Small intestine (tissue), 7 donors: ENCODE data around the gene DOCK4. TPM values are rescaled to one million over a fixed set of nuclear protein-coding genes. Genes with fewer than 3 reads are reported as not detected.

Experiments used
- DNase-seq, 2 donors: peaks; one replicate each; pipeline versions ENCODE4 v3.0.0 to v3.0.0-alpha.2; 2013
- FAIRE-seq: peaks from 2 replicates; lab custom pipeline; 2012; peaks lifted over from hg19 to GRCh38; lab: Jason Lieb, UNC
- H3K27ac ChIP-seq, 3 donors: one replicate each; pipeline ENCODE4 v1.5.1; 2013; ENCODE audit warnings: low read length in 2 of 3, mild to moderate bottlenecking in 2 of 3, control low read depth in 1 of 3, inconsistent platforms in 1 of 3, low read depth in 1 of 3, moderate library complexity in 1 of 3
- H3K27me3 ChIP-seq, 3 donors: one replicate each; pipeline ENCODE4 v1.6.1; 2013; ENCODE audit warnings: low read length in 3 of 3, inconsistent platforms in 1 of 3; ENCODE audit not compliant: control insufficient read depth in 3 of 3, insufficient read depth in 3 of 3
- H3K36me3 ChIP-seq, 3 donors: one replicate each; pipeline ENCODE4 v1.6.1; 2013; ENCODE audit warnings: low read length in 3 of 3, inconsistent platforms in 1 of 3, low read depth in 1 of 3, mild to moderate bottlenecking in 1 of 3, moderate library complexity in 1 of 3; ENCODE audit not compliant: control insufficient read depth in 3 of 3, insufficient read depth in 2 of 3
- H3K4me1 ChIP-seq, 3 donors: one replicate each; pipeline ENCODE4 v1.6.1; 2013; ENCODE audit warnings: low read length in 2 of 3, inconsistent platforms in 1 of 3, low read depth in 1 of 3, mild to moderate bottlenecking in 1 of 3, moderate library complexity in 1 of 3; ENCODE audit not compliant: control insufficient read depth in 3 of 3, insufficient read depth in 2 of 3
- H3K4me3 ChIP-seq, 3 donors: one replicate each; pipeline ENCODE4 v1.5.1; 2013; ENCODE audit warnings: low read length in 3 of 3, control low read depth in 1 of 3, inconsistent platforms in 1 of 3, low read depth in 1 of 3, mild to moderate bottlenecking in 1 of 3, moderate library complexity in 1 of 3
- H3K9me3 ChIP-seq, 2 donors: one replicate each; pipeline ENCODE4 v1.6.1; 2013; ENCODE audit warnings: low read depth in 1 of 2, low read length in 1 of 2; ENCODE audit not compliant: control insufficient read depth in 2 of 2, insufficient read depth in 1 of 2
- WGBS, 3 donors: extraction: QIAGEN DNeasy Blood & Tissue Kit; methylation state at CpG; one replicate each; pipeline ENCODE4 v1.1.7; 2013; 5-methylcytosine and 5-hydroxymethylcytosine counted together
- polyA plus RNA-seq, 4 donors: library from polyadenylated mRNA; stranded (reverse) in 3 of 4; unstranded in 1 of 4; fragments of 200-250 nt in 3 of 4; fragments of 120-200 nt in 1 of 4; gene quantifications; one replicate each; pipeline versions ENCODE4 v1.2.1 to v1.2.3, GENCODE V29; 2013
- donor health status: healthy with polysubstance abuse.
- donor health status: control.
- donor health status: control.
- donor health status: Bipolar disorder and iron deficiency.
- donor health status: healthy.

DOCK4 gene
- polyA plus RNA-seq, 4 donors = 1.9 to 4.1 (median 3.8) TPM; not detected in 1

DNA sequence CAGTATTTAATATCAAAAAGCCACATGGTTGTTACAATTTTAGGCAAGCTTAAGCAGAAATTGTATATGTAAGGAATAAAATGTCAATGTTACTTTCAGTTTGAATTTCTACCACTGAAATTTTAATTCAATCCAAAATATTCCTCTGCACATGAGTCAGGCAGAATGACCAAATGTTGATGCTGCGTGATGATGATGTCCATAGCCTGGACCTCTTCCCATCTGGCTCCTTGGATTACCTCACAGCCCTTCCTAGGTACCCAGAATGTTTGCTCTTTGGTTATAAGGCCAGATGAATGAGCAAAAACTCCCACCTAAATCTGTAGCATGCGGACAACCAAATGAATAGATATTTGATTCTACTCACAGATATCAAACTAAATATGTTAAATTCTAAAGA, 385.6 kb downstream of the DOCK4 start:
- H3K36me3 ChIP-seq = no peaks in the 10 kb centered on the region
- no peak for FAIRE-seq
- H3K4me3 ChIP-seq = no peak overlapping the region
- DNase-seq = no peak
- no peak overlapping the region for H3K27ac ChIP-seq
- 84 to 93% (median 85%) methylated on average over 2 of the region's 2 CpGs for WGBS, 3 donors
- no peaks in the 10 kb centered on the region for H3K4me1 ChIP-seq
- H3K27me3 ChIP-seq = no peaks in the 10 kb centered on the region
- H3K9me3 ChIP-seq = no peaks in the 10 kb centered on the region

DNA sequence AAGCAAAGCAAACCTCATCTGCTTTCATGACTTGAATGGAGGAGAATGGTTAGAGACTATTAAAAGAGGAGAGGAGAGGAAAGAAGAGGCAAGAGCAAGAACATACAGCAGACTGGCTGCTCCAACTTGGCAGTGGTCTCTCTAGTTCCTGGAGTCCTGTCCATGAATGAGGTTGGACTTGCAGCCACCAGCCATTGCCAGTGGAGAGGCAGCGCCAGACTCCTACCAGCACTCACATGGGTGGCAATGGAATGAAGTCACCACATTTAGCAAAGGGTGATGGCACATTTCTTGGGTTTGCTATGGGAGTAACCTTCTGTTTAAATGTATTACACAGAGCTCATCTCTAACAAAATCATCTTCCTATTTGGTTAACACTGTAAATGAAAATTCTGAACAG, 386.1 kb downstream of the DOCK4 start:
- FAIRE-seq (no peak), DNase-seq (no peak)
- Histone ChIP-seq H3K27ac (no peak overlapping the region), H3K27me3 (no peaks in the 10 kb centered on the region), H3K36me3 (no peaks in the 10 kb centered on the region), H3K4me1 (no peaks in the 10 kb centered on the region), H3K4me3 (no peak overlapping the region), H3K9me3 (no peaks in the 10 kb centered on the region)
- 93 to 100% (median 100%) methylated on average over 1 of the region's 1 CpG for WGBS, 3 donors

DNA sequence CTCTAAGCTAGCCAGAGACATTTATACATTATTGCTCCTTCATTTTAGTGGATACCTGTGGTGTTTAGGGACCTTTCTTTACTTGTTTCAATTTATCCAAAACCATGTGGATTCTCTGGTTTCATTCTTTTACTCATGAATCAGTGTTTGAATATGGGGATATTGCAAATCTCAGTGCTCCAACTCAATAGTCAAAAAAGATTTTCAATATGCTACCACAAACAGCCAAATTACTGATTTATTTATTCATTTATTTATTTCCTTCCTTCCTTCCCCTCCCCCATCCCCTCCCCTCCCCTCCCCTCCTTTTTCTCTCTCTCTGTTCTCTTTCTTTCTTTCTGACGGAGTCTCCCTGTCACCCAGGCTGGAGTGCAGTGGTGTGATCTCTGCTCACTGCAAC, 390.8 kb downstream of the DOCK4 start:
- H3K4me3 ChIP-seq = no peak overlapping the region
- no peaks in the 10 kb centered on the region for H3K36me3 ChIP-seq
- FAIRE-seq (no peak), DNase-seq (no peak)
- H3K27ac ChIP-seq = no peak overlapping the region
- no peaks in the 10 kb centered on the region for H3K27me3 ChIP-seq
- no peaks in the 10 kb centered on the region for H3K9me3 ChIP-seq
- no peaks in the 10 kb centered on the region for H3K4me1 ChIP-seq
- 89 to 100% (median 92%) methylated on average over 1 of the region's 1 CpG for WGBS, 3 donors

DNA sequence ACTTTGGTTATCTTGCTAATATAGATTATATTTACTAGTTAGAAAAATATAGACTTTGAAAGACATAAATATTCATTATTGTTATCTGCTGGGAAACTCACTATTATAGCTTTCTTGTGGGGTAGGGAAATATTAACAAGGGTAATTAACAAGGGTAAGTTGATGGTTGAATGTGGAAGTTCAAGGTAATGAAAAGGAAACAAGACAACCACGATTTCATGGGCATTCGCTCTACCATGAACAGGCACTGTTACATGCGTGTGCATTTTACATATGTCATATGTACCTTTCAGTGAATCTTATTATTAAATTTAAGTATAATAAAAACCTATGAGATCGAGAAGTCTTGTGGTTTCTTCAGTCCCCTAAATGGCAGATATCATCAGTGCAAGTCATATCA, 392.9 kb downstream of the DOCK4 start:
- Histone ChIP-seq H3K36me3 (no peaks in the 10 kb centered on the region), H3K4me1 (no peaks in the 10 kb centered on the region), H3K27ac (no peak overlapping the region), H3K9me3 (no peaks in the 10 kb centered on the region), H3K4me3 (no peak overlapping the region), H3K27me3 (no peaks in the 10 kb centered on the region)
- no peak for FAIRE-seq
- 82 to 88% (median 86%) methylated on average over 4 of the region's 4 CpGs for WGBS, 3 donors
- no peak for DNase-seq

DNA sequence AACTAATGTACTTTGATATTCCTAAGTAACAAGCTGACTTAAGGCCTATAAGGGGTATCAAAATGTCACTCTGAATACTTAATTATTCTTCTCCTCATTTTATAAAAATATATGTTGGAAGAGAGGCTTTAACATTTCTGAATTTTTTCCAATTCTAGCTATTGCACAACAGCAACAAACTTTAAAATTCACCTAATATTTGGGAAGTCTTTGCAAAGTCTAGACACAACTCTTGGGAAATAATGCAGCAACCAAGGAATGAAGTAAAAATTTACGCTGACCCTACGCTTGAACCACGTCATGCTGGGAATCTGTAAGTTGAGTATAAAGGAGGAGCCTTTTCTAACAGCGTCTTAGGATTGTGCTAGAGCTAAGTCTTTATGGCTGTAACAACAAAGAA, 400.0 kb downstream of the DOCK4 start:
- H3K36me3 ChIP-seq = no peaks in the 10 kb centered on the region
- no peaks in the 10 kb centered on the region for H3K27me3 ChIP-seq
- H3K9me3 ChIP-seq = peaks cover 0 to 5% of the 10 kb centered on the region in 2 donors
- DNase-seq = no peak
- FAIRE-seq = no peak
- H3K27ac ChIP-seq = no peak overlapping the region
- H3K4me3 ChIP-seq = no peak overlapping the region
- 86 to 93% (median 89%) methylated on average over 4 of the region's 4 CpGs for WGBS, 3 donors
- no peaks in the 10 kb centered on the region for H3K4me1 ChIP-seq

DNA sequence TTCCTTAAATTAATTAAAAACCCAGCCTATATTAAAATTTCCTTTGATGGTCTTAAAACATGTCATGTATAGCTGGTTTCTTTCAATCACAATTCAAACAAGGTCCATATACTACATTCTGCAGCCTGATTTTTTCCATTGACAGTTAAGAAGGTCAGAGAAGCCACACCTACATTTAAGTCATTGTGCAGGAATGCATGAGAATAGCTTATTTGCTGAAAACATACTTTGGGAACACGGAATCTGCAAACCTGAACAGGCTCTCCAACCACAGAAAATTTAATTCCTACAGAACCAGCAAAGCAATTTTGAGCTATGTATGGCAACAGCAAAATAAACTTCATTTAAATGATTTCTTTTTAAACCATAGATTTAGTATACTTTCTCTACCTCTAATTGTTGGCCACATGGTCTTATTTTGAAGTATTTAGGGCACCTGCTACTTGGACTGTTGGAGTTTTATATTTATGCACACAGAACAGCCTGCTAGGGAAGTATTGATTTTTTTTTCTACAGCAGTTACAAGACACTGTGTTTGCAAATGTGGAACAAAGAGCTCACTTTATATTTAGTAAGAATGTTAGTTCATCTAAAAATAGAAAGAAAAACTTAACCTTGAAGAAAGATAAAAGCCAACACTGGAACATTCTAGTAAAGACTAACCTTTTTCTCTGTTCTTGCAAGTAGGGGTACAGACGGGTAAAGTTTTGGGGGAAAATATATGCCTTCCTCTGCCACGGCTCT, 403.0 kb downstream of the DOCK4 start:
- no peak for FAIRE-seq
- DNase-seq = no peak
- Histone ChIP-seq H3K27ac (no peak overlapping the region), H3K4me3 (no peak overlapping the region), H3K4me1 (no peaks in the 10 kb centered on the region), H3K27me3 (no peaks in the 10 kb centered on the region), H3K9me3 (peaks cover 2 to 22% of the 10 kb centered on the region in 2 donors), H3K36me3 (no peaks in the 10 kb centered on the region)
- WGBS, 3 donors = 57 to 85% (median 63%) methylated on average over 3 of the region's 3 CpGs

DNA sequence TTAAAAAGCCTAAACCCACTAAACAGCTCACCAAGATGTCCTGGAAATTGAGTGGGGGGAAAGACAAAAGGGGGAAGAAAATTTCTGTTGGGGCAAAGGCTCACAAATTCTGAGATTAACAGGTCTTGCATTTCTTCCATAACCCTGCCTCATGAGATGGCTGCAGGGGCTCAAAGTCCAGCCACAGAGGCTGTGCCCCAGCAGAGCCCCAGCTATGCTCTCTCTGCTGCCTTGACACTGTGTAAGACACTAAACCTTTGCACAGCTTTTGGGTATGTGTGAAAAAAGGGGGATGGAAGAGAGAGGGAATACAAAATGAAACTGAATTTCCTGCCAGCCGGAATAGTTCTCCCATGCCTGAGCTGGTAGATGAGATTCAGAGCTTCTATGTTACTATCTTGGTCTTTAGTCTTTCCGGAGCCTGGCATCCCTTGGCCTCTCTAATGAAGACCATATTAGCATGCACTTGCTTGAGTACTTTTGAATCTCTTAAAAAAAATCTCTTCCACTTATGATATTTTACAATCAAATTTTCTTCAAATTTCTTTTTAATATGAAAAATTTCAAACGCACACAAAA, 403.9 kb downstream of the DOCK4 start:
- H3K4me3 ChIP-seq = no peak overlapping the region
- FAIRE-seq (no peak), DNase-seq (no peak)
- no peaks in the 10 kb centered on the region for H3K27me3 ChIP-seq
- no peaks in the 10 kb centered on the region for H3K4me1 ChIP-seq
- H3K9me3 ChIP-seq = peaks cover 2 to 29% of the 10 kb centered on the region in 2 donors
- H3K36me3 ChIP-seq = no peaks in the 10 kb centered on the region
- no peak overlapping the region for H3K27ac ChIP-seq
- 79 to 94% (median 88%) methylated on average over 3 of the region's 3 CpGs for WGBS, 3 donors

DNA sequence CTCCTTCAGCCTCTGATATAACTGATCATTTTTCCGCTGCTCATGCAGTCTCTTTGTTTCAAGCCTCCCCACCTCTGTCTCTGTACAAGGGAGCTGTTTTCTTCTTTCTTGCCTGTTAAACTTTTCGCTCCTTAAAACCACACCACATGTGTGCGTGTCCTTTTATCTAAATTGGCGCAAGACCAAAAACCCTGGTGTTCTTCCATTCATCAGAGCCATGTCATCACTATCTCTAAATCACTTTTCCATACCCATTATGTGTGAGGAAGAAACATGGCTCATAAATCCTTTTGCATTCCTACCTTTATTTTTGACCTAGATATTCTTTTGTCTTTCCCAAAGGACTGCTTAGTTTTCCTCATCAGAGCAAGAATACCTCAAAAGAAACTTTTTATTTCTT, 404.9 kb downstream of the DOCK4 start:
- Histone ChIP-seq H3K9me3 (peaks cover 2 to 38% of the 10 kb centered on the region in 2 donors), H3K4me3 (no peak overlapping the region), H3K36me3 (no peaks in the 10 kb centered on the region), H3K27me3 (no peaks in the 10 kb centered on the region), H3K27ac (no peak overlapping the region), H3K4me1 (no peaks in the 10 kb centered on the region)
- no peak for FAIRE-seq
- 91 to 97% (median 92%) methylated on average over 4 of the region's 4 CpGs for WGBS, 3 donors
- DNase-seq = no peak
